Neutrophil (primary cell): ENCODE measurements around the gene ANO6.
"Not testable (repeated sequence)": the region's sequence is repeated elsewhere in the genome, so short reads cannot be mapped to it uniquely, and the experiment has no call there.

Source experiments
- H3K27ac ChIP-seq: fragments of 200-600 bp; sonication (generic); 2 replicates; pipeline ENCODE4 v1.5.1; 2016; ENCODE audit warnings: mild to moderate bottlenecking, moderate library complexity
- H3K27me3 ChIP-seq: fragments of 200-600 bp; sonication (generic); 2 replicates; pipeline ENCODE4 v1.6.0; 2016; ENCODE audit warnings: mild to moderate bottlenecking
- H3K36me3 ChIP-seq: fragments of 200-600 bp; sonication (generic); 2 replicates; pipeline ENCODE4 v1.5.1; 2017
- H3K4me1 ChIP-seq, 2 experiments: fragments of 200-600 bp in 1 of 2; sonication (generic) in 1 of 2; 1 replicate in 1 of 2; 2 replicates in 1 of 2; pipeline versions ENCODE4 v1.5.1 to v1.6.1; 2013 to 2016; ENCODE audit warnings: low read depth in 1 of 2, low read length in 1 of 2, mild to moderate bottlenecking in 1 of 2, moderate library complexity in 1 of 2; ENCODE audit not compliant: control insufficient read depth in 1 of 2, insufficient read depth in 1 of 2
- H3K4me3 ChIP-seq, 2 experiments: fragments of 200-600 bp in 1 of 2; sonication (generic) in 1 of 2; 1 replicate in 1 of 2; 2 replicates in 1 of 2; pipeline ENCODE4 v1.5.1; 2013 to 2016; ENCODE audit warnings: low read depth in 1 of 2, low read length in 1 of 2, mild to moderate bottlenecking in 1 of 2, moderate library complexity in 1 of 2
- H3K9me3 ChIP-seq: fragments of 200-600 bp; sonication (generic); 2 replicates; pipeline ENCODE4 v1.5.1; 2016
- CTCF ChIP-seq: fragments of 200-600 bp; sonication (generic); IDR thresholded peaks from 2 replicates; pipeline ENCODE4 v1.5.1; 2016; ENCODE audit warnings: antibody characterized with exemption

Gene ANO6

DNA sequence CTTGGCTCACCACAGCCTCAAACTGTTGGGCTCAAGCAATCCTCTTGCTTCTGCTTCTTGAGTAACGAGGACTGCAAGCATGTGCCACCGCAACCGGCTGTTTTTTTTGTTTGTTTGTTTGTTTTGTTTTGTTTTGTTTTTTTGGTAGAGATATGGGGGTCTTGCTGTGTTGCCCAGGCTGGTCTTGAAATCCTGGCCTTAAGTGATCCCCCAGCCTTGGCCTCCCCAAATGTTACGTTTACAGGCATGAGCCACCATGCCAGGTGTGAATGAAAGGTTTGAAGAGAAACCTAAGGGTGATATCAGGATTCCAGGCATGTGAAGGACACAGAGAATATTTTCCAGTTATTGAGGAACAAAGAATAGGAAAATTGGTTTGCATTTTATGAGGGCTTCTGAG lies 45.0 kb downstream of the ANO6 start:
- no peak for TF ChIP-seq CTCF
- H3K27me3 ChIP-seq = no peaks in the 10 kb centered on the region
- no peak overlapping the region for H3K4me3 ChIP-seq
- H3K9me3 ChIP-seq = no peaks in the 10 kb centered on the region
- H3K4me1 ChIP-seq = peaks cover 15 to 23% of the 10 kb centered on the region in 2 experiments
- no peak overlapping the region for H3K27ac ChIP-seq
- no peaks in the 10 kb centered on the region for H3K36me3 ChIP-seq

DNA sequence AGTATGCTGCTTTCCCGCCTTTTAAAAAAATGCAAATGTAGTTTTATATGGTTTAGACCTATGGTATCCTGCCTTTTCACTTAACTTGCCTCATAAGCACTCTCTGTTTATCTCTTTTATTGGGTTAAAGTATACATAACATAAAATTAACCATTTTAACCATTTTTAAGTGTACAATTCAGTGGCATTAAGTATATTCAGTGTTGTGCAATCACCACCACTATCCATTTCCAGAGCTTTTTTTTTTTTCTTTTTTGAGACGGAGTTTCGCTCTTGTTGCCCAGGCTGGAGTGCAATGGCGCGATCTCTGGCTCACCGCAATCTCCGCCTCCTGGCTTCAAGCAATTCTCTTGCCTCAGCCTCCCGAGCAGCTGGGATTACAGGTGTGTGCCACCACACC lies 46.3 kb downstream of the ANO6 start:
- H3K4me3 ChIP-seq, H3K9me3 ChIP-seq, H3K27me3 ChIP-seq, H3K27ac ChIP-seq, H3K36me3 ChIP-seq: not testable (repeated sequence)
- H3K4me1 ChIP-seq = peaks cover 12 to 19% of the 10 kb centered on the region in 2 experiments

DNA sequence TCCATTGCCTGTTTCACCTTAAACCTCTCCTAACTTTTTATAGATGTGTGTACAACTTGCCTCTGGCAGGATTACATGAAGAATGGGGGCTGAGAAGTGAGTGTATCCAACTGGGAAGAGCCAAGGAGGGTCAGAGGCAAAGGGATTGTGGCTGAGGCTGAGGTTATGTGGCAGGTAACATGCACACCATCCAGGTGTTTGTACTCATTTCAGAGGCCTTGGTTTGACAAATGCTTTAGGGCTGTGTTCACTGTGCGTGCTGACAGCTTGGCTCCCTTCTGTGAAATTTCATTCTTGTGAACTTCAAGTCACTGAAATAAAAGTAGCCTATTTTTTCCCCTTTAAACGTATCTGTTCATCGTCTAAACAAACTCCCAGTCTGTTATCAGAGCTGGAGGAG lies 47.7 kb downstream of the ANO6 start:
- Histone ChIP-seq H3K4me3 (no peak overlapping the region), H3K27ac (no peak overlapping the region), H3K4me1 (peaks cover 15 to 26% of the 10 kb centered on the region in 2 experiments), H3K9me3 (no peaks in the 10 kb centered on the region), H3K36me3 (no peaks in the 10 kb centered on the region), H3K27me3 (no peaks in the 10 kb centered on the region)
- no peak for TF ChIP-seq CTCF

GRCh38 chr12:45268672-45269411 lies 52.9 kb downstream of the ANO6 start:
- Histone ChIP-seq H3K9me3 (no peaks in the 10 kb centered on the region), H3K36me3 (no peaks in the 10 kb centered on the region), H3K27ac (peak overlapping the region; percentile 48), H3K4me3 (peak overlapping the region in 1 of 2 experiments; percentile 1), H3K4me1 (peaks cover 22 to 36% of the 10 kb centered on the region in 2 experiments), H3K27me3 (no peaks in the 10 kb centered on the region)
- TF ChIP-seq CTCF = no peak

DNA sequence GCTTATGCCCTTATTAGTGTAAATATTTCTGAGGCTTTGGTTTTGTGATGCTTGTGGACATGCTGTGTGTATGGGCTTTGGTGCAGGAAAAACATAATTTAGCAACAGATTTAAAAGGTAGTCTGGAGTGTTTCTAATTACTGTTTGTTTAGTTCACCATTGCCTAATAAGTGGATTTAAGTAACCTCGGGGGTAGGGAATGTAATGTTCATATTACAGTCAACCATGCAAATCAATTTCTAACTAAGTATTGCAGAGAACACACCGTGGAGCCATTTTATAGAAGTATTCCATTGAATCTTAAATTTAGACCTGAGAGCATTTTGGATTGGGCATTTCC lies 53.5 kb downstream of the ANO6 start:
- no peak overlapping the region for H3K4me3 ChIP-seq
- TF ChIP-seq CTCF = no peak
- no peaks in the 10 kb centered on the region for H3K9me3 ChIP-seq
- H3K27me3 ChIP-seq = no peaks in the 10 kb centered on the region
- H3K36me3 ChIP-seq = no peaks in the 10 kb centered on the region
- peaks cover 22 to 36% of the 10 kb centered on the region in 2 experiments for H3K4me1 ChIP-seq
- H3K27ac ChIP-seq = peak overlapping the region; percentile 48

DNA sequence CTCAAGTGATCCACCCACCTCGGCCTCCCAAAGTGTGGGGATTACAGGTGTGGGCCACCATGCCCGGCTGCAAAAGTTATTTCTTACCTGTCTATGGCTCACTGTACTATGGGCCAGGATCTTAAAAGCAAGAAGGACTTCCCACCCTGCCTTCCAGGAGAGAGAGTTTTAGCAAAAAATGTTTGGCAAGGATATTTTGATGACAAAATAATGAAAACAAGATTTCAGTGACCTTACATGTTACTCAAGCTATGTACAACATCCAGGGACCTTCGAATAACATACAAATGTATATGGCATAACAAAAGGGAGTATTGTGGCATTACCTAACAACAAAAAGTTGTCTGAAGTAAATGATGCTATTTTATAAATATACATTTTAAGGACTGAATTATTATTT lies 55.1 kb downstream of the ANO6 start:
- no peak for TF ChIP-seq CTCF
- Histone ChIP-seq H3K27me3 (no peaks in the 10 kb centered on the region), H3K4me3 (no peak overlapping the region), H3K27ac (no peak overlapping the region), H3K4me1 (peaks cover 22 to 36% of the 10 kb centered on the region in 2 experiments), H3K9me3 (no peaks in the 10 kb centered on the region), H3K36me3 (no peaks in the 10 kb centered on the region)
